ACHN (cell line): ENCODE measurements around the gene ARPP19.
"Not testable (repeated sequence)": the region's sequence is repeated elsewhere in the genome, so short reads cannot be mapped to it uniquely, and the experiment has no call there.

ENCODE experiments used
- DNase-seq: peaks from one replicate; pipeline ENCODE4 v3.0.0-alpha.2; 2015
- in situ Hi-C: cut with HindIII; loops from 2 replicates; pipeline ENCODE4 v1.10.0; 2017; ENCODE audit warnings: low sequenced_read_pairs, low pct_ligation_motif_present, low pct_unique_long_range_greater_than_20kb

Gene ARPP19

GRCh38 chr15:52521682-52522081 lies 47.1 kb downstream of the ARPP19 start:
- in situ Hi-C loops, result no loop called here
- no peak for DNase-seq

GRCh38 chr15:52520421-52520820 lies 48.4 kb downstream of the ARPP19 start:
- in situ Hi-C loops, result no loop called here
- DNase-seq, result no peak

GRCh38 chr15:52518487-52519371 lies 50.1 kb downstream of the ARPP19 start:
- no peak for DNase-seq
- in situ Hi-C loops, result no loop called here

- in situ Hi-C loops, result no loop called here
- no peak for DNase-seq
These were observed 51.8 kb downstream of the ARPP19 start for GRCh38 chr15:52517014-52517413.

- no peak for DNase-seq
- in situ Hi-C loops, result no loop called here
These were observed 53.5 kb downstream of the ARPP19 start for GRCh38 chr15:52515343-52515742.

GRCh38 chr15:52514482-52514881 lies 54.3 kb downstream of the ARPP19 start:
- in situ Hi-C loops, result no loop called here
- no peak for DNase-seq

- DNase-seq, in situ Hi-C loops: not testable (repeated sequence)
These were observed 56.0 kb downstream of the ARPP19 start for GRCh38 chr15:52512869-52513268.

- in situ Hi-C loops, result no loop called here
- no peak for DNase-seq
These were observed 57.7 kb downstream of the ARPP19 start for GRCh38 chr15:52511084-52511483.

GRCh38 chr15:52509500-52510245 lies 59.2 kb downstream of the ARPP19 start:
- in situ Hi-C loops, result no loop called here
- DNase-seq, result no peak

- in situ Hi-C loops, result no loop called here
- no peak for DNase-seq
These were observed 62.3 kb downstream of the ARPP19 start for GRCh38 chr15:52506549-52506948.

GRCh38 chr15:52505151-52505550 lies 63.7 kb downstream of the ARPP19 start:
- in situ Hi-C loops, result no loop called here
- DNase-seq, result no peak

- in situ Hi-C loops, result no loop called here
- DNase-seq, result no peak
These were observed 64.9 kb downstream of the ARPP19 start for GRCh38 chr15:52503788-52504496.

GRCh38 chr15:52502608-52503007 lies 66.2 kb downstream of the ARPP19 start:
- in situ Hi-C loops, result no loop called here
- no peak for DNase-seq

- in situ Hi-C loops, result no loop called here
These were observed 69.3 kb downstream of the ARPP19 start for GRCh38 chr15:52499506-52499905.

GRCh38 chr15:52498706-52499105 lies 70.1 kb downstream of the ARPP19 start:
- in situ Hi-C loops, result no loop called here
- DNase-seq, result no peak

More at GRCh38 chr15:52499506-52499905, 69.3 kb downstream of the ARPP19 start:
- no peak for DNase-seq
